ENCODE data around the gene CLDN4.

Gene CLDN4

GRCh38 chr7:73831584-73831833 is 713 bp downstream of the CLDN4 start:
- DNase-seq: no peak
- Histone ChIP-seq H3K14ac (ENCODE audit: low read length) (peak overlapping the region; percentile 81), H4K91ac (ENCODE audit: low read depth, low read length) (peak overlapping the region; percentile 78), H3K79me1 (ENCODE audit: low read length) (peaks cover 43% of the 10 kb centered on the region), H3K27ac (ENCODE audit: low read depth, low read length) (peak overlapping the region; percentile 89), H2BK120ac (ENCODE audit: insufficient read depth, low read length, poor library complexity) (peak overlapping the region; percentile 54), H3K9me3 (ENCODE audit: insufficient read depth, low read depth, low read length) (peaks cover 5% of the 10 kb centered on the region), H3K4ac (ENCODE audit: low read depth, low read length) (peak overlapping the region; percentile 66), H2AFZ (ENCODE audit: insufficient read depth, low read length, poor library complexity) (no peak overlapping the region), H3K23ac (ENCODE audit: low read length) (no peak overlapping the region), H3K27me3 (ENCODE audit: insufficient read depth, low read length) (no peaks in the 10 kb centered on the region), H3K4me2 (ENCODE audit: low read length) (peak overlapping the region; percentile 70), H3K79me2 (ENCODE audit: control insufficient read depth, insufficient read depth, low read length, poor library complexity) (peaks cover 21% of the 10 kb centered on the region), H2AK5ac (ENCODE audit: low read length) (peak overlapping the region; percentile 34), H3K4me3 (ENCODE audit: low read depth, low read length) (peak overlapping the region; percentile 77), H2BK12ac (ENCODE audit: low read length) (peak overlapping the region; percentile 53), H3K4me1 (ENCODE audit: control insufficient read depth in 1 of 2, insufficient read depth in 2 of 2, low read length in 2 of 2) (peaks cover 37 to 52% of the 10 kb centered on the region in 2 experiments), H3K9ac (ENCODE audit: low read length) (peak overlapping the region; percentile 13), H3K36me3 (ENCODE audit: control insufficient read depth in 1 of 2, insufficient read depth in 2 of 2, low read length in 2 of 2) (peaks cover 0 to 3% of the 10 kb centered on the region in 2 experiments), H2BK5ac (ENCODE audit: low read depth, low read length, poor library complexity) (peak overlapping the region; percentile 34), H3K18ac (ENCODE audit: low read length) (peak overlapping the region; percentile 70), H4K12ac (ENCODE audit: low read depth, low read length) (no peak overlapping the region), H4K8ac (ENCODE audit: low read depth, low read length) (peak overlapping the region; percentile 61)
- WGBS (ENCODE audit: extremely low coverage, insufficient coverage, insufficient read length): no CpG with 5 or more reads among the region's 16 CpGs

GRCh38 chr7:73831834-73832651 is 1.2 kb downstream of the CLDN4 start:
- DNase-seq: peak; percentile 87 to 90
- H2BK120ac ChIP-seq (ENCODE audit: insufficient read depth, low read length, poor library complexity): peak overlapping the region; percentile 67
- WGBS (ENCODE audit: extremely low coverage, insufficient coverage, insufficient read length): no CpG with 5 or more reads among the region's 16 CpGs
- peaks cover 37 to 52% of the 10 kb centered on the region in 2 experiments for H3K4me1 ChIP-seq (ENCODE audit: control insufficient read depth in 1 of 2, insufficient read depth in 2 of 2, low read length in 2 of 2)
- H4K12ac ChIP-seq (ENCODE audit: low read depth, low read length): no peak overlapping the region
- peak overlapping the region; percentile 70 for H3K4me2 ChIP-seq (ENCODE audit: low read length)
- peak overlapping the region; percentile 81 for H3K14ac ChIP-seq (ENCODE audit: low read length)
- H3K36me3 ChIP-seq (ENCODE audit: control insufficient read depth in 1 of 2, insufficient read depth in 2 of 2, low read length in 2 of 2): peaks cover 0 to 3% of the 10 kb centered on the region in 2 experiments
- peak overlapping the region; percentile 53 for H2BK12ac ChIP-seq (ENCODE audit: low read length)
- H3K27ac ChIP-seq (ENCODE audit: low read depth, low read length): peak overlapping the region; percentile 89
- no peak overlapping the region for H2AFZ ChIP-seq (ENCODE audit: insufficient read depth, low read length, poor library complexity)
- peaks cover 43% of the 10 kb centered on the region for H3K79me1 ChIP-seq (ENCODE audit: low read length)
- H4K91ac ChIP-seq (ENCODE audit: low read depth, low read length): peak overlapping the region; percentile 78
- H3K23ac ChIP-seq (ENCODE audit: low read length): no peak overlapping the region
- H2AK5ac ChIP-seq (ENCODE audit: low read length): peak overlapping the region; percentile 34
- peaks cover 5% of the 10 kb centered on the region for H3K9me3 ChIP-seq (ENCODE audit: insufficient read depth, low read depth, low read length)
- H3K4ac ChIP-seq (ENCODE audit: low read depth, low read length): peak overlapping the region; percentile 66
- peaks cover 21% of the 10 kb centered on the region for H3K79me2 ChIP-seq (ENCODE audit: control insufficient read depth, insufficient read depth, low read length, poor library complexity)
- peak overlapping the region; percentile 77 for H3K4me3 ChIP-seq (ENCODE audit: low read depth, low read length)
- H4K8ac ChIP-seq (ENCODE audit: low read depth, low read length): peak overlapping the region; percentile 62
- peak overlapping the region; percentile 70 for H3K18ac ChIP-seq (ENCODE audit: low read length)
- H3K9ac ChIP-seq (ENCODE audit: low read length): peak overlapping the region; percentile 13
- peak overlapping the region; percentile 67 for H2BK5ac ChIP-seq (ENCODE audit: low read depth, low read length, poor library complexity)
- H3K27me3 ChIP-seq (ENCODE audit: insufficient read depth, low read length): no peaks in the 10 kb centered on the region

- peaks cover 21% of the 10 kb centered on the region for H3K79me2 ChIP-seq (ENCODE audit: control insufficient read depth, insufficient read depth, low read length, poor library complexity)
- H3K4ac ChIP-seq (ENCODE audit: low read depth, low read length): no peak overlapping the region
- peaks cover 0 to 3% of the 10 kb centered on the region in 2 experiments for H3K36me3 ChIP-seq (ENCODE audit: control insufficient read depth in 1 of 2, insufficient read depth in 2 of 2, low read length in 2 of 2)
- H2AK5ac ChIP-seq (ENCODE audit: low read length): no peak overlapping the region
- H2AFZ ChIP-seq (ENCODE audit: insufficient read depth, low read length, poor library complexity): no peak overlapping the region
- DNase-seq: peak; percentile 69 to 75
- no CpG with 5 or more reads among the region's 13 CpGs for WGBS (ENCODE audit: extremely low coverage, insufficient coverage, insufficient read length)
- peak overlapping the region; percentile 77 for H2BK12ac ChIP-seq (ENCODE audit: low read length)
- H3K4me3 ChIP-seq (ENCODE audit: low read depth, low read length): no peak overlapping the region
- H2BK120ac ChIP-seq (ENCODE audit: insufficient read depth, low read length, poor library complexity): peak overlapping the region; percentile 74
- H3K27me3 ChIP-seq (ENCODE audit: insufficient read depth, low read length): no peaks in the 10 kb centered on the region
- H2BK5ac ChIP-seq (ENCODE audit: low read depth, low read length, poor library complexity): peak overlapping the region; percentile 32
- H4K12ac ChIP-seq (ENCODE audit: low read depth, low read length): no peak overlapping the region
- H3K9me3 ChIP-seq (ENCODE audit: insufficient read depth, low read depth, low read length): peaks cover 5% of the 10 kb centered on the region
- H3K14ac ChIP-seq (ENCODE audit: low read length): peak overlapping the region; percentile 49
- H3K18ac ChIP-seq (ENCODE audit: low read length): no peak overlapping the region
- no peak overlapping the region for H3K23ac ChIP-seq (ENCODE audit: low read length)
- H4K8ac ChIP-seq (ENCODE audit: low read depth, low read length): peak overlapping the region; percentile 64
- no peak overlapping the region for H3K9ac ChIP-seq (ENCODE audit: low read length)
- peak overlapping the region; percentile 89 for H3K27ac ChIP-seq (ENCODE audit: low read depth, low read length)
- H4K91ac ChIP-seq (ENCODE audit: low read depth, low read length): peak overlapping the region; percentile 52
- peaks cover 33 to 47% of the 10 kb centered on the region in 2 experiments for H3K4me1 ChIP-seq (ENCODE audit: control insufficient read depth in 1 of 2, insufficient read depth in 2 of 2, low read length in 2 of 2)
- H3K79me1 ChIP-seq (ENCODE audit: low read length): peaks cover 40% of the 10 kb centered on the region
- H3K4me2 ChIP-seq (ENCODE audit: low read length): peak overlapping the region; percentile 59
Observed at GRCh38 chr7:73832806-73833205, 2.0 kb downstream of the CLDN4 start.

GRCh38 chr7:73833251-73833919 is 2.6 kb downstream of the CLDN4 start:
- Histone ChIP-seq H3K79me1 (ENCODE audit: low read length) (peaks cover 40% of the 10 kb centered on the region), H3K4me2 (ENCODE audit: low read length) (peak overlapping the region; percentile 59), H3K14ac (ENCODE audit: low read length) (peak overlapping the region; percentile 19), H3K23ac (ENCODE audit: low read length) (no peak overlapping the region), H3K4ac (ENCODE audit: low read depth, low read length) (peak overlapping the region; percentile 13), H4K91ac (ENCODE audit: low read depth, low read length) (peak overlapping the region; percentile 71), H3K27ac (ENCODE audit: low read depth, low read length) (peak overlapping the region; percentile 89), H2AFZ (ENCODE audit: insufficient read depth, low read length, poor library complexity) (no peak overlapping the region), H2BK5ac (ENCODE audit: low read depth, low read length, poor library complexity) (peak overlapping the region; percentile 29), H2BK12ac (ENCODE audit: low read length) (peak overlapping the region; percentile 27), H3K36me3 (ENCODE audit: control insufficient read depth in 1 of 2, insufficient read depth in 2 of 2, low read length in 2 of 2) (peaks cover 0 to 3% of the 10 kb centered on the region in 2 experiments), H3K18ac (ENCODE audit: low read length) (peak overlapping the region; percentile 10), H3K9ac (ENCODE audit: low read length) (no peak overlapping the region), H2BK120ac (ENCODE audit: insufficient read depth, low read length, poor library complexity) (peak overlapping the region; percentile 36), H3K4me3 (ENCODE audit: low read depth, low read length) (no peak overlapping the region), H4K12ac (ENCODE audit: low read depth, low read length) (no peak overlapping the region), H3K4me1 (ENCODE audit: control insufficient read depth in 1 of 2, insufficient read depth in 2 of 2, low read length in 2 of 2) (peaks cover 31 to 47% of the 10 kb centered on the region in 2 experiments), H3K27me3 (ENCODE audit: insufficient read depth, low read length) (no peaks in the 10 kb centered on the region), H3K79me2 (ENCODE audit: control insufficient read depth, insufficient read depth, low read length, poor library complexity) (peaks cover 21% of the 10 kb centered on the region), H3K9me3 (ENCODE audit: insufficient read depth, low read depth, low read length) (peaks cover 5% of the 10 kb centered on the region), H4K8ac (ENCODE audit: low read depth, low read length) (peak overlapping the region; percentile 15), H2AK5ac (ENCODE audit: low read length) (peak overlapping the region; percentile 16)
- no CpG with 5 or more reads among the region's 13 CpGs for WGBS (ENCODE audit: extremely low coverage, insufficient coverage, insufficient read length)
- DNase-seq: peak; percentile 94 to 95
